ENCODE measurements around the gene ODAM.

Gene ODAM, protein sequence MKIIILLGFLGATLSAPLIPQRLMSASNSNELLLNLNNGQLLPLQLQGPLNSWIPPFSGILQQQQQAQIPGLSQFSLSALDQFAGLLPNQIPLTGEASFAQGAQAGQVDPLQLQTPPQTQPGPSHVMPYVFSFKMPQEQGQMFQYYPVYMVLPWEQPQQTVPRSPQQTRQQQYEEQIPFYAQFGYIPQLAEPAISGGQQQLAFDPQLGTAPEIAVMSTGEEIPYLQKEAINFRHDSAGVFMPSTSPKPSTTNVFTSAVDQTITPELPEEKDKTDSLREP

DNA sequence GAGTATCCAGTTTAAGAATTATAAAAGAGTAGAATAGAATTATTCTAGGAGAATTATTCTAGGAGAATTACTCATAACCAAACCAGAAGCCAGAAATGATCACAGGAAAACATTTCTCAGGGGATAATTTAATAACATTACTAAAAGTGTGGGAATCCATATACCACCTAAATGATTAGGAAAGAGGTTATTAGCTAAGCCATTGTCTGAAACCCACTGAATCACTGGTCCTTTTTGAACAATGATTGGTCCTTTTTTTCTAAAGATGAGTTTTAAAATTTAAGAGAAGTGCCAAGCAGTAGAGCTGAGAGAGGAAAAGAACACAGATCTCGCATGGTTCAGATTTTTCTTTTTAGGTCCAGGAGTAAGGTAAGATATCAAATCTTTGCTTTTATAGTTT, at the start of gene ODAM:
Gene ODAM, plus strand, starts transcription at position 301 of the 400 bp plus-strand sequence. CDS start 819 bp downstream, outside the sequence.
- Mint-ChIP-seq H3K27ac (no peak within 1 kb of the TSS), H3K27me3 (no peaks in the 10 kb centered on the region), H3K36me3 (no peaks in the 10 kb centered on the region), H3K4me3 (no peak within 1 kb of the TSS), H3K9me3 (peaks cover 4% of the 10 kb centered on the region), H3K4me1 (no peaks in the 10 kb centered on the region)
- ATAC-seq: no peak

DNA sequence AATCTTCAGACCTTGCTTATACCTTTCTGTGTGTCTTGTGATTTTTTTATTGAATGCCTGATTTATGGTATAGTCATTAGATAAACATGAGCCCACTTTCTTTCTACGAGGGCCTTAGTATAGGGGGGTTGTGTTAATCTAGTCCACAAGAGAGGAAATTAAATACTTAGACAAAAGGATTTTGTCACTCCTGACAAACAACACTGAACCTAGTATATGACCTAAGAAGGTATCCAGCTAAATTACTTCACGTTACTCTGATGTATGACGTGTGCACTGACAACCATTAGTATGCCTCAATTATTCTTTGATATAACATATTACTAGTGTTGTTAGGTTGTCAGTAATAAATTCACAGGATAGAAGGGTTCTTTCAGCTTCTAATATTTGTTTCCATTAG, 44.3 kb upstream of the ODAM start:
- Mint-ChIP-seq H3K27me3 (no peaks in the 10 kb centered on the region), H3K27ac (no peak overlapping the region), H3K36me3 (no peaks in the 10 kb centered on the region), H3K4me1 (no peaks in the 10 kb centered on the region), H3K4me3 (no peak overlapping the region), H3K9me3 (no peaks in the 10 kb centered on the region)
- ATAC-seq: no peak

DNA sequence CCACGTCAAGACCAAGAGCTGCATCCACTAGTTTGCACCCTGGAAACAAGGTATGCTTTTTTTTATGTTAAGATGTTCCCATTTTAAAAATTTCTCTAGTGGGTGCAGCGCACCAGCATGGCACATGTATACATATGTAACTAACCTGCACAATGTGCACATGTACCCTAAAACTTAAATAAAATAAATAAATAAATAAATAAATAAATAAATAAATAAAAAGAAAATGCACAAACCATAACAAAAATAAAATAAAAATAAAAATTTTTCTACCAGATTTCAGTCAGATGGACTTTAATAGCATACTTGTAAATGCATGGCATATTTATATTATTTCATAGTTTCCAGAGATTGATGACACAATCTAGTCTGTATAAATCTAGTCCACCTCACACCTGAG, 43.4 kb upstream of the ODAM start:
- H3K4me3 Mint-ChIP-seq: no peak overlapping the region
- H3K36me3 Mint-ChIP-seq: no peaks in the 10 kb centered on the region
- no peaks in the 10 kb centered on the region for H3K27me3 Mint-ChIP-seq
- H3K27ac Mint-ChIP-seq: no peak overlapping the region
- no peaks in the 10 kb centered on the region for H3K9me3 Mint-ChIP-seq
- no peak for ATAC-seq
- no peaks in the 10 kb centered on the region for H3K4me1 Mint-ChIP-seq

DNA sequence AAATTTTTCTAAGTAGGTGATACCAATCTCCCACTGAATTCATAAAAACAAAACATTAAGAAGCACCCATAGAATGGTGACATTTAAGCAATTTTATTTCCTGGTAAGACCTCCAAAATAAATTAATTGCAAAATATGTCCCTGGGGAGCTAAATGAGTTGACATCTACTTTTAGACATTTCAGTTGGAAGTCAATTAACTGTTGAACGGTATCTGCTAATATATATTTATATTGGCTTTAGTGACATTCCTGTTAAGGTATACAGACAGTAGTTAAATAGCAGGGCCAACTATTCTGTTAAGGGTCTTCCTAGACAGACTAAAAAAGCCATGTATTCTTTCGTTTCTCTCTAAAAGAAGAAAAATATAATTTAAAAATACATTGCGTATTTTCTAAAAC, 41.6 kb upstream of the ODAM start, which contains the start of gene PRR27:
Gene PRR27, plus strand, starts transcription at position 301 of the 400 bp plus-strand sequence. CDS start 139 bp downstream, outside the sequence.
- no peaks in the 10 kb centered on the region for H3K36me3 Mint-ChIP-seq
- H3K27me3 Mint-ChIP-seq: no peaks in the 10 kb centered on the region
- ATAC-seq: no peak

GRCh38 chr4:70158576-70158975, 36.9 kb upstream of the ODAM start:
- ATAC-seq: no peak
- Mint-ChIP-seq H3K36me3 (no peaks in the 10 kb centered on the region), H3K4me3 (no peak overlapping the region), H3K27me3 (no peaks in the 10 kb centered on the region), H3K27ac (no peak overlapping the region), H3K4me1 (no peaks in the 10 kb centered on the region), H3K9me3 (no peaks in the 10 kb centered on the region)

More for the DNA sequence above, 41.6 kb upstream of the ODAM start, which contains the start of gene PRR27:
- H3K4me1 Mint-ChIP-seq: no peaks in the 10 kb centered on the region
- no peaks in the 10 kb centered on the region for H3K9me3 Mint-ChIP-seq
- no peak within 1 kb of the TSS for H3K4me3 Mint-ChIP-seq
- H3K27ac Mint-ChIP-seq: no peak within 1 kb of the TSS

DNA sequence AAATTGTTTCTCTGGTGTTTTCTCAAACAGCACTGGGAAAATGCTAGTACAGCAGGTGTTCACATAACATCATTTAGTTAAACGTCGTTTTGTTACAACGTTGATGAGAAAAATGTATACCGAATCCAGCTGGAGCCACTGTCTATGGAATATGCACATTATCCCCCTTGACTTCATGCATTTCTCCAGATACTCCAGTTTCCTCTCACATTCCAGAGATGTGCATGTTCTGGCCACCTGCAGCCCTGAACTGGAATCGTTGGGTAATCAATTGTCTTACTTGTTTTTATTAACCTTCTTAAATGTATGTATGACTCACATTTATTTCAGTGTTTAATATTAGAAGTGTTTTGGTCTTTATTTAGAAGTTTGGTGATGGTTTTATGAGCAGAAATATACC, 18.4 kb upstream of the ODAM start:
- H3K27ac Mint-ChIP-seq: no peak overlapping the region
- no peaks in the 10 kb centered on the region for H3K36me3 Mint-ChIP-seq
- H3K9me3 Mint-ChIP-seq: peaks cover 3% of the 10 kb centered on the region
- no peak overlapping the region for H3K4me3 Mint-ChIP-seq
- H3K27me3 Mint-ChIP-seq: no peaks in the 10 kb centered on the region
- no peak for ATAC-seq
- H3K4me1 Mint-ChIP-seq: no peaks in the 10 kb centered on the region

- no peaks in the 10 kb centered on the region for H3K4me1 Mint-ChIP-seq
- H3K27ac Mint-ChIP-seq: no peak overlapping the region
- no peaks in the 10 kb centered on the region for H3K27me3 Mint-ChIP-seq
- H3K9me3 Mint-ChIP-seq: peaks cover 3% of the 10 kb centered on the region
- ATAC-seq: no peak
- no peaks in the 10 kb centered on the region for H3K36me3 Mint-ChIP-seq
- no peak overlapping the region for H3K4me3 Mint-ChIP-seq
These were observed 17.4 kb upstream of the ODAM start for GRCh38 chr4:70178075-70178660.

GRCh38 chr4:70179811-70180210, 15.7 kb upstream of the ODAM start:
- H3K27ac Mint-ChIP-seq: no peak overlapping the region
- no peaks in the 10 kb centered on the region for H3K27me3 Mint-ChIP-seq
- no peak overlapping the region for H3K4me3 Mint-ChIP-seq
- no peak for ATAC-seq
- H3K9me3 Mint-ChIP-seq: peaks cover 3% of the 10 kb centered on the region
- H3K36me3 Mint-ChIP-seq: no peaks in the 10 kb centered on the region
- no peaks in the 10 kb centered on the region for H3K4me1 Mint-ChIP-seq

DNA sequence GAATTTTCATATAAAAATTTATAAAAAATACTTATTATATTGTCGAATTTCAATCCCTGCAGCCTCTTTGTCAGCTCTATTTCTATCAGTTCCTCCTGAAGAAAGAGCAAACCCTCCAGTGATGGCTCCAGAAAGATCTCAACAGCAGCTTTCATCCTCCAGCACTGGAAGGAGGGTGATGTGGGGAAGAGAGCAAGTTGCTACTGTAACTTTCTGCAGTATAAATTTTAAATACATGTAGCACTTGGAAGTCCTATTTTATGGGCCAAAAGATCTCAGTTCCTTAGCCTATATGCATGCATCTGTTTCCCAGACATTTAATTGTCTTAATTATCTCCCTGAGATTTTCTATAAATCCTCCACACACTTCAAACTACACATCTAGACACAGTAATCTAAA, 13.7 kb upstream of the ODAM start:
- Mint-ChIP-seq H3K4me3 (no peak overlapping the region), H3K27me3 (no peaks in the 10 kb centered on the region)

GRCh38 chr4:70182517-70183167, 12.9 kb upstream of the ODAM start:
- H3K27ac Mint-ChIP-seq: no peak overlapping the region
- H3K9me3 Mint-ChIP-seq: peaks cover 3% of the 10 kb centered on the region
- H3K36me3 Mint-ChIP-seq: no peaks in the 10 kb centered on the region
- H3K4me3 Mint-ChIP-seq: no peak overlapping the region
- no peaks in the 10 kb centered on the region for H3K27me3 Mint-ChIP-seq
- H3K4me1 Mint-ChIP-seq: no peaks in the 10 kb centered on the region
- ATAC-seq: no peak

More for the DNA sequence above, 13.7 kb upstream of the ODAM start:
- no peak for ATAC-seq
- Mint-ChIP-seq H3K27ac (no peak overlapping the region), H3K4me1 (no peaks in the 10 kb centered on the region), H3K9me3 (peaks cover 3% of the 10 kb centered on the region), H3K36me3 (no peaks in the 10 kb centered on the region)

GRCh38 chr4:70183168-70183939, 12.2 kb upstream of the ODAM start:
- no peak for ATAC-seq
- H3K27me3 Mint-ChIP-seq: no peaks in the 10 kb centered on the region
- H3K9me3 Mint-ChIP-seq: peaks cover 3% of the 10 kb centered on the region
- no peaks in the 10 kb centered on the region for H3K4me1 Mint-ChIP-seq
- H3K4me3 Mint-ChIP-seq: no peak overlapping the region
- H3K27ac Mint-ChIP-seq: no peak overlapping the region
- no peaks in the 10 kb centered on the region for H3K36me3 Mint-ChIP-seq

DNA sequence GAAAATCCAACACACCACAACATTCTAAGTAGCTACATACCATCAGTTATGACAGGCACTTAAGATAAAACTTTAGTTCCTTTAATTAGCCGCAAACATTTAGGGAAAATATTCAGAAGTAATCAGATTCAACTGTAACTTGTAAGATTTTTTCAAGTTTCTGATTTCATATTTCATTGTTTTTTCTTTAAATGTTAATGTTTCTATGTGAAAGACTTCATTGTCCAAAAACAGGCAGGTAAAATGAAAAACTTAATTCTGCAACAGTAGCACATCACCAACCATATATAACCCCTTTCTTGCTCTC, 11.6 kb upstream of the ODAM start:
- H3K9me3 Mint-ChIP-seq: peaks cover 3% of the 10 kb centered on the region
- no peaks in the 10 kb centered on the region for H3K36me3 Mint-ChIP-seq
- H3K27ac Mint-ChIP-seq: no peak overlapping the region
- H3K27me3 Mint-ChIP-seq: no peaks in the 10 kb centered on the region
- no peak overlapping the region for H3K4me3 Mint-ChIP-seq
- no peaks in the 10 kb centered on the region for H3K4me1 Mint-ChIP-seq
- ATAC-seq: no peak

DNA sequence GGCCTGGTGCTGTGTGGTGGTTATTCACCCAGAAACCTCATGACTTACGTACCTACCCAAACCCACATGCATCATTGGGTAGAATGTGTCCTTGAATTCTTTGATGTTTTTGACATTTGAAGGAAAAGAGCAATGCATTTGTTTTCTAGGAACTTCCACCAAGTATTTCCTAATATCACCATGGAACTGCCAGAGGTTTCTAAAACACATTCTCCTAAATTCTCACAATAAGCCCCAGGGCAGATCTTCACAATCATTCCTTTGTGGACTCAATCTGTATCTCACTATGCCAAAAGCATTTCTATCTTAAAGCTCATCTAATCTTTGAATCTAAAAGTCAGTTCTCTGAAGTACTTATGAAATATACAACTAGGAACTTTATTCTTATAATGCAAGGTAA, 8.3 kb upstream of the ODAM start:
- H3K4me3 Mint-ChIP-seq: no peak overlapping the region
- peaks cover 4% of the 10 kb centered on the region for H3K9me3 Mint-ChIP-seq
- H3K27me3 Mint-ChIP-seq: no peaks in the 10 kb centered on the region
- H3K36me3 Mint-ChIP-seq: no peaks in the 10 kb centered on the region
- H3K4me1 Mint-ChIP-seq: no peaks in the 10 kb centered on the region
- ATAC-seq: no peak
- H3K27ac Mint-ChIP-seq: no peak overlapping the region

DNA sequence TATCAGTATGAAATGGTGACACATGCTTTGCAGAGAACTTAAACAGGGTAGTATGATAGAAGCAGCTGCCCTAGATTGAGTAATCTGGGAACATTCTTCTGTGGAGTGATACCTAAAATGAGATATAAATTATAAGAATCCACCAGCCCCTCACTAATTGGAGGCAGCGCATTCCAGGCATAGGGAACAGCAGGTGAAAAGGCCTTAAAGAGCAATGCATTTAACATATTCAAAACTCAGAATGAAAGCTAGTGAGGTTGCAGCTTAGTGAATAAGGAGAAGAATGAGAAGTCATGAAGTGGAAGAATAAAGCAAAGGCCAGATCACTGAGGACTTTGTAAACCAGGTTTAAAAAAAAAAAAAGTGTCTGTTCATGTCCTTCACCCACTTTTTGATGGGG, 4.9 kb upstream of the ODAM start:
- no peak overlapping the region for H3K27ac Mint-ChIP-seq
- no peak for ATAC-seq
- H3K9me3 Mint-ChIP-seq: peaks cover 4% of the 10 kb centered on the region
- H3K4me3 Mint-ChIP-seq: no peak overlapping the region
- H3K27me3 Mint-ChIP-seq: no peaks in the 10 kb centered on the region
- no peaks in the 10 kb centered on the region for H3K36me3 Mint-ChIP-seq
- H3K4me1 Mint-ChIP-seq: no peaks in the 10 kb centered on the region

DNA sequence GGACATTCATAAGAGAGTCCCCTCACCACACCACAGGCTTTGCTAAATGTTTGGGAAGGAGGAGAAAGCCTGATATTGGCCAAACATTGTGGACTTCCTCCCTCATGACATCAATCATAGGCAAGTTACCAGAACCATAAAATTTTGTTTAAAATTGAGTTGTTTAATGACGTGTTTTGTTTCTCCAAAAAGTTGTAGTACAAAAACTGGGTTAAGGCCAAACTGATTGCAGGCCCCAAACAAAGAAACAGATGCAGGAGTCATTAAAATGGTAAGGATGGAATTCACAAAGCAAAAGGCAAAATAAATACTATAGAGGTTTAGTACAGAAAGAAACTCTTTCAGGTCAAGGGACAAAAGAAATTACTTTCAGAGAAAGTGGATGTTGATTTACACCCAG, 3.9 kb upstream of the ODAM start:
- Mint-ChIP-seq H3K9me3 (peaks cover 4% of the 10 kb centered on the region), H3K4me1 (no peaks in the 10 kb centered on the region), H3K27me3 (no peaks in the 10 kb centered on the region), H3K27ac (no peak overlapping the region), H3K36me3 (no peaks in the 10 kb centered on the region), H3K4me3 (no peak overlapping the region)
- no peak for ATAC-seq
